Karpas-422 (cell line): ENCODE data around the gene ECHDC3. TPM values are rescaled to one million over a fixed set of nuclear protein-coding genes. Genes with fewer than 3 reads are reported as not detected.

Experiments used
- DNase-seq: peaks from one replicate; pipeline ENCODE4 v3.0.0-alpha.2; 2015
- H2AFZ ChIP-seq: fragments of 200-600 bp; sonication (generic); 2 replicates; pipeline ENCODE4 v1.6.1; 2014; ENCODE audit warnings: antibody characterized with exemption, low read length, mixed read lengths
- H3K27ac ChIP-seq: fragments of 200-600 bp; sonication (generic); 2 replicates; pipeline ENCODE4 v1.5.1; 2014; ENCODE audit warnings: mild to moderate bottlenecking, low read length, moderate library complexity
- H3K27me3 ChIP-seq: fragments of 200-600 bp; sonication (generic); 2 replicates; pipeline ENCODE4 v1.6.1; 2014; ENCODE audit warnings: low read length, mixed read lengths
- H3K36me3 ChIP-seq: fragments of 200-600 bp; sonication (generic); 2 replicates; pipeline ENCODE4 v1.6.1; 2014; ENCODE audit warnings: low read length, mixed read lengths; ENCODE audit not compliant: insufficient read depth
- H3K4me1 ChIP-seq: fragments of 200-600 bp; sonication (generic); 2 replicates; pipeline ENCODE4 v1.6.1; 2014; ENCODE audit warnings: mild to moderate bottlenecking, low read length, mixed read lengths
- H3K4me2 ChIP-seq: fragments of 200-600 bp; sonication (generic); 2 replicates; pipeline ENCODE4 v1.6.1; 2014; ENCODE audit warnings: low read length, low read depth, mild to moderate bottlenecking; ENCODE audit not compliant: poor library complexity, severe bottlenecking
- H3K4me3 ChIP-seq: fragments of 200-600 bp; sonication (generic); 2 replicates; pipeline ENCODE4 v1.5.1; 2014; ENCODE audit warnings: mild to moderate bottlenecking, antibody characterized with exemption, low read length, mixed read lengths
- H3K79me2 ChIP-seq: fragments of 200-600 bp; sonication (generic); 2 replicates; pipeline ENCODE4 v1.6.1; 2014; ENCODE audit warnings: mild to moderate bottlenecking, low read length, mixed read lengths
- H3K9ac ChIP-seq: fragments of 200-600 bp; sonication (generic); 2 replicates; pipeline ENCODE4 v1.6.0; 2014; ENCODE audit warnings: low read length
- H3K9me2 ChIP-seq: fragments of 200-600 bp; sonication (generic), shearing (Covaris generic); replicated peaks from 2 replicates; pipeline ENCODE4 v1.6.0; 2014; ENCODE audit warnings: mild to moderate bottlenecking, low read length, moderate library complexity; ENCODE audit not compliant: insufficient read depth
- H3K9me3 ChIP-seq: fragments of 300-700, 200-600 bp; sonication (generic); 2 replicates; pipeline ENCODE4 v1.6.1; 2014; ENCODE audit warnings: low read length, mixed read lengths
- H4K20me1 ChIP-seq: fragments of 200-600 bp; sonication (generic); 2 replicates; pipeline ENCODE4 v1.6.1; 2014; ENCODE audit warnings: mild to moderate bottlenecking, antibody characterized with exemption, low read length, low read depth; ENCODE audit not compliant: insufficient read depth
- total RNA-seq: library from RNA; depleted of rRNA; stranded (reverse); fragments of >200 nt; shearing (Covaris generic); gene quantifications from 2 replicates; pipeline ENCODE4 v1.2.3, GENCODE V29; 2014; ENCODE audit warnings: low replicate concordance

ECHDC3 gene
- total RNA-seq, 1 experiment from 2014 or later: not detected

GRCh38 chr10:11773761-11774441 is 31.7 kb downstream of the ECHDC3 start:
- Histone ChIP-seq H3K4me3 (no peak overlapping the region), H3K27ac (no peak overlapping the region), H2AFZ (no peak overlapping the region), H3K9me3 (no peaks in the 10 kb centered on the region), H3K36me3 (no peaks in the 10 kb centered on the region), H3K9ac (no peak overlapping the region), H3K4me2 (no peak overlapping the region), H3K27me3 (no peaks in the 10 kb centered on the region), H3K9me2 (no peaks in the 10 kb centered on the region), H3K79me2 (no peaks in the 10 kb centered on the region), H3K4me1 (no peaks in the 10 kb centered on the region), H4K20me1 (no peaks in the 10 kb centered on the region)
- no peak for DNase-seq

GRCh38 chr10:11775412-11775811 is 33.2 kb downstream of the ECHDC3 start:
- H3K9me2 ChIP-seq: no peaks in the 10 kb centered on the region
- no peak overlapping the region for H3K4me2 ChIP-seq
- no peak overlapping the region for H3K9ac ChIP-seq
- H3K36me3 ChIP-seq: no peaks in the 10 kb centered on the region
- H3K27me3 ChIP-seq: no peaks in the 10 kb centered on the region
- no peak overlapping the region for H2AFZ ChIP-seq
- H3K4me1 ChIP-seq: no peaks in the 10 kb centered on the region
- no peaks in the 10 kb centered on the region for H3K9me3 ChIP-seq
- no peak for DNase-seq
- no peaks in the 10 kb centered on the region for H4K20me1 ChIP-seq
- H3K27ac ChIP-seq: no peak overlapping the region
- no peak overlapping the region for H3K4me3 ChIP-seq
- H3K79me2 ChIP-seq: no peaks in the 10 kb centered on the region

GRCh38 chr10:11776080-11776479 is 33.9 kb downstream of the ECHDC3 start:
- no peaks in the 10 kb centered on the region for H3K9me3 ChIP-seq
- no peak overlapping the region for H3K27ac ChIP-seq

GRCh38 chr10:11781114-11781513 is 38.9 kb downstream of the ECHDC3 start:
- Histone ChIP-seq H4K20me1 (no peaks in the 10 kb centered on the region), H3K9ac (no peak overlapping the region)

More at GRCh38 chr10:11776080-11776479, 33.9 kb downstream of the ECHDC3 start:
- H3K36me3 ChIP-seq: no peaks in the 10 kb centered on the region
- H2AFZ ChIP-seq: no peak overlapping the region
- H3K79me2 ChIP-seq: no peaks in the 10 kb centered on the region
- H4K20me1 ChIP-seq: no peaks in the 10 kb centered on the region
- no peaks in the 10 kb centered on the region for H3K27me3 ChIP-seq
- no peak overlapping the region for H3K4me3 ChIP-seq
- no peak overlapping the region for H3K9ac ChIP-seq
- no peak overlapping the region for H3K4me2 ChIP-seq
- no peaks in the 10 kb centered on the region for H3K4me1 ChIP-seq
- no peak for DNase-seq
- no peaks in the 10 kb centered on the region for H3K9me2 ChIP-seq

GRCh38 chr10:11782793-11783557 is 40.8 kb downstream of the ECHDC3 start:
- Histone ChIP-seq H3K9me3 (no peaks in the 10 kb centered on the region), H3K9me2 (no peaks in the 10 kb centered on the region), H4K20me1 (no peaks in the 10 kb centered on the region), H3K4me2 (no peak overlapping the region), H3K4me3 (no peak overlapping the region), H3K79me2 (no peaks in the 10 kb centered on the region), H3K27me3 (no peaks in the 10 kb centered on the region), H3K4me1 (no peaks in the 10 kb centered on the region), H2AFZ (no peak overlapping the region), H3K36me3 (no peaks in the 10 kb centered on the region), H3K9ac (no peak overlapping the region), H3K27ac (no peak overlapping the region)
- peak; percentile 84 for DNase-seq

More at GRCh38 chr10:11781114-11781513, 38.9 kb downstream of the ECHDC3 start:
- no peaks in the 10 kb centered on the region for H3K27me3 ChIP-seq
- no peak overlapping the region for H3K4me3 ChIP-seq
- H2AFZ ChIP-seq: no peak overlapping the region
- no peaks in the 10 kb centered on the region for H3K79me2 ChIP-seq
- H3K4me1 ChIP-seq: no peaks in the 10 kb centered on the region
- no peak overlapping the region for H3K27ac ChIP-seq
- no peak overlapping the region for H3K4me2 ChIP-seq
- no peak for DNase-seq
- no peaks in the 10 kb centered on the region for H3K9me2 ChIP-seq
- H3K36me3 ChIP-seq: no peaks in the 10 kb centered on the region
- no peaks in the 10 kb centered on the region for H3K9me3 ChIP-seq

- H3K4me3 ChIP-seq: no peak overlapping the region
- H4K20me1 ChIP-seq: no peaks in the 10 kb centered on the region
- no peak for DNase-seq
- H2AFZ ChIP-seq: no peak overlapping the region
- H3K27ac ChIP-seq: no peak overlapping the region
- no peaks in the 10 kb centered on the region for H3K9me3 ChIP-seq
- H3K27me3 ChIP-seq: no peaks in the 10 kb centered on the region
- H3K9ac ChIP-seq: no peak overlapping the region
- no peaks in the 10 kb centered on the region for H3K9me2 ChIP-seq
- no peaks in the 10 kb centered on the region for H3K79me2 ChIP-seq
- H3K4me1 ChIP-seq: no peaks in the 10 kb centered on the region
- no peaks in the 10 kb centered on the region for H3K36me3 ChIP-seq
- H3K4me2 ChIP-seq: no peak overlapping the region
Observed at GRCh38 chr10:11783558-11783865, 41.3 kb downstream of the ECHDC3 start.

GRCh38 chr10:11787374-11787773 is 45.2 kb downstream of the ECHDC3 start:
- Histone ChIP-seq H3K79me2 (no peaks in the 10 kb centered on the region), H3K4me1 (no peaks in the 10 kb centered on the region), H3K27ac (no peak overlapping the region), H2AFZ (no peak overlapping the region), H3K4me2 (no peak overlapping the region), H4K20me1 (no peaks in the 10 kb centered on the region), H3K9me2 (no peaks in the 10 kb centered on the region), H3K9me3 (no peaks in the 10 kb centered on the region), H3K36me3 (no peaks in the 10 kb centered on the region), H3K9ac (no peak overlapping the region), H3K27me3 (no peaks in the 10 kb centered on the region), H3K4me3 (no peak overlapping the region)
- DNase-seq: no peak

GRCh38 chr10:11787846-11788245 is 45.7 kb downstream of the ECHDC3 start:
- no peak overlapping the region for H3K27ac ChIP-seq
- no peak overlapping the region for H3K9ac ChIP-seq
- no peaks in the 10 kb centered on the region for H3K9me2 ChIP-seq
- H2AFZ ChIP-seq: no peak overlapping the region
- H3K27me3 ChIP-seq: no peaks in the 10 kb centered on the region
- H3K4me1 ChIP-seq: no peaks in the 10 kb centered on the region
- no peaks in the 10 kb centered on the region for H3K36me3 ChIP-seq
- no peak overlapping the region for H3K4me2 ChIP-seq
- H4K20me1 ChIP-seq: no peaks in the 10 kb centered on the region
- no peaks in the 10 kb centered on the region for H3K79me2 ChIP-seq
- DNase-seq: no peak
- no peak overlapping the region for H3K4me3 ChIP-seq
- H3K9me3 ChIP-seq: no peaks in the 10 kb centered on the region
